Fibroblast of skin of abdomen (primary cell): ENCODE data around the gene DCC.

Experiments
- DNase-seq: peaks from one replicate; pipeline ENCODE4 v3.0.0-alpha.2; 2013

Gene DCC

GRCh38 chr18:52829876-52830405 is 489.9 kb downstream of the DCC start:
- no peak for DNase-seq

GRCh38 chr18:52844323-52844722 is 504.3 kb downstream of the DCC start:
- peak; percentile 29 for DNase-seq

- no peak for DNase-seq
These were observed 505.0 kb downstream of the DCC start for GRCh38 chr18:52845036-52845435.

- no peak for DNase-seq
These were observed 510.1 kb downstream of the DCC start for GRCh38 chr18:52850031-52850560.

GRCh38 chr18:52861558-52861957 is 521.6 kb downstream of the DCC start:
- DNase-seq: no peak

GRCh38 chr18:52869349-52869923 is 529.4 kb downstream of the DCC start:
- no peak for DNase-seq

GRCh38 chr18:52869942-52870907 is 530.2 kb downstream of the DCC start:
- DNase-seq: no peak

- no peak for DNase-seq
These were observed 534.8 kb downstream of the DCC start for GRCh38 chr18:52874774-52875173.

- no peak for DNase-seq
These were observed 535.7 kb downstream of the DCC start for GRCh38 chr18:52875725-52876124.

GRCh38 chr18:52888014-52888413 is 548.0 kb downstream of the DCC start:
- DNase-seq: no peak

GRCh38 chr18:52894801-52895200 is 554.8 kb downstream of the DCC start:
- DNase-seq: no peak

- DNase-seq: no peak
These were observed 557.9 kb downstream of the DCC start for GRCh38 chr18:52897611-52898484.

GRCh38 chr18:52898485-52899058 is 558.6 kb downstream of the DCC start:
- no peak for DNase-seq

- no peak for DNase-seq
These were observed 562.2 kb downstream of the DCC start for GRCh38 chr18:52902188-52902587.

- DNase-seq: peak; percentile 12
These were observed 563.9 kb downstream of the DCC start for GRCh38 chr18:52903857-52904256.

GRCh38 chr18:52907543-52908308 is 567.7 kb downstream of the DCC start:
- no peak for DNase-seq

GRCh38 chr18:52914148-52914547 is 574.2 kb downstream of the DCC start:
- no peak for DNase-seq

- DNase-seq: no peak
These were observed 580.7 kb downstream of the DCC start for GRCh38 chr18:52920665-52921064.

- peak; percentile 45 for DNase-seq
These were observed 593.4 kb downstream of the DCC start for GRCh38 chr18:52933356-52933755.

GRCh38 chr18:52936931-52937330 is 596.9 kb downstream of the DCC start:
- DNase-seq: peak; percentile 25

- no peak for DNase-seq
These were observed 597.8 kb downstream of the DCC start for GRCh38 chr18:52937840-52938239.
